Calu3 (cell line): ENCODE results near the gene GPR62. TPM values are rescaled to one million over a fixed set of nuclear protein-coding genes. Genes with fewer than 3 reads are reported as not detected.
"Not testable (repeated sequence)": the region's sequence is repeated elsewhere in the genome, so short reads cannot be mapped to it uniquely, and the experiment has no call there.

Experiments
- BruUV-seq: library from RNA; stranded (reverse); fragments of 400-500 nt; replicated peaks from 2 replicates; lab custom pipeline; 2021; lab: Mats Ljungman, UMichigan
- CTCF ChIA-PET: fragments of 300-600 bp; sonication (Branson Sonifier 250); formaldehyde crosslinking; loops from one replicate; lab custom pipeline; 2022; ENCODE audit warnings: antibody characterized with exemption; lab: Charles Lee
- DNase-seq: peaks from one replicate; pipeline ENCODE4 v3.0.0; 2022
- H3K27ac Mint-ChIP-seq: one replicate; pipeline ENCODE4 v1.8.0; 2022; ENCODE audit warnings: mixed read lengths; ENCODE audit not compliant: unreplicated experiment
- H3K27me3 Mint-ChIP-seq: one replicate; pipeline ENCODE4 v1.8.0; 2022; ENCODE audit warnings: mixed read lengths; ENCODE audit not compliant: unreplicated experiment
- H3K36me3 Mint-ChIP-seq: one replicate; pipeline ENCODE4 v1.8.0; 2022; ENCODE audit warnings: mild to moderate bottlenecking, moderate library complexity, mixed read lengths; ENCODE audit not compliant: insufficient read depth, unreplicated experiment
- H3K4me1 Mint-ChIP-seq: one replicate; pipeline ENCODE4 v1.8.0; 2022; ENCODE audit warnings: mild to moderate bottlenecking, low read depth, mixed read lengths; ENCODE audit not compliant: unreplicated experiment
- H3K4me3 Mint-ChIP-seq: one replicate; pipeline ENCODE4 v1.8.0; 2022; ENCODE audit warnings: mild to moderate bottlenecking, low read depth, moderate library complexity, mixed read lengths; ENCODE audit not compliant: unreplicated experiment
- H3K9me3 Mint-ChIP-seq: one replicate; pipeline ENCODE4 v1.8.0; 2022; ENCODE audit warnings: low read depth, mixed read lengths; ENCODE audit not compliant: unreplicated experiment
- intact Hi-C: fragments of 100-400 bp; cut with micrococcal nuclease; formaldehyde crosslinking; loops from one replicate; pipeline ENCODE4 v1.10.0; 2022; ENCODE audit not compliant: unreplicated experiment
- total RNA-seq: library from RNA; stranded (reverse); gene quantifications from 2 replicates; pipeline ENCODE4 v1.2.3, GENCODE V29; 2022
- TF ChIP-seq, protein P1 (sequence below): fragments of 200-600 bp; IDR thresholded peaks from one replicate; pipeline ENCODE4 v1.8.0; 2022; ENCODE audit warnings: antibody characterized with exemption; ENCODE audit not compliant: unreplicated experiment

The GPR62 gene
- total RNA-seq, 1 experiment from 2014 or later, result not detected

DNA sequence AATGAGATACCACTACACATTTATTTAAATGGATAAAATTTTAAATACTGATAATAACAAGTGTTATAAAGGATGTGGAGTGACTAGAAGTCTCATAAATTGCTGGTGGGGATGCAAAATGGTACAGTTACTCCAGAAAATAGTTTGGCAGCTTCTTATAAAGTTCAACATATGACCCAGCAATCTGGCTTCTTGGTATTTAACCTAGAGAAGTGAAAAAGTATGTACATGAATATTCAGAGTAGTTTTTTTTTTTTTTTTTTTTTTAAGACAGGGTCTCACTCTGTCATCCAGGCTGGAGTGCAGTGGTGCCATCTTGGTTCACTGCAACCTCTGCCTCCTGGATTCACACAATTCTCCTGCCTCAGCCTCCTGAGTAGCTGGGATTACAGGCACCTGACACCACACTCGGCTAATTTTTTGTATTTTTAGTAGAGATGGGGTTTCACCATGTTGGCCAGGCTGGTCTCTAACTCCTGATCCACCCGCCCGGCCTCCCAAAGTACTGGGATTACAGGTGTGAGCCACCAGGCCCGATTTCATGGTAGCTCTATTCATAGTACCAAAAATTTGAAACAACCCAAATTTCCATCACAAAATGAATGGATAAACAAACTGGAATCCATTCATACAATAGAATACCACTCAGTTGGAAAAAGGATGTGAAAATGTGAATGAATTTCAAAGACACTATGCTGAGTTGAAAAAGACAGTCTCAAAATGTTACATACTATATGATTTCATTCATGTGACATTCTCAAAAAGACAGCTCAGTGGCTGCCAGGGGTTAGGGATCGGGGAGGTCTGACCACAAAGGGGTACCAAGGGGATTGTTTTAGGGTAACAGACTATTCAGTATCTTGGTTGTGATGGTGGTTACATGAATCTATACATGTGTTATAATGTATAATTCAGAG is 27.9 kb upstream of the GPR62 start:
- H3K4me1 Mint-ChIP-seq, result no peaks in the 10 kb centered on the region
- no peaks in the 10 kb centered on the region for H3K27me3 Mint-ChIP-seq
- CTCF ChIA-PET, result no interaction called here
- intact Hi-C loops, result no loop called here
- DNase-seq, result no peak
- peaks cover 6% of the 10 kb centered on the region for H3K36me3 Mint-ChIP-seq
- TF ChIP-seq, protein P1, sequence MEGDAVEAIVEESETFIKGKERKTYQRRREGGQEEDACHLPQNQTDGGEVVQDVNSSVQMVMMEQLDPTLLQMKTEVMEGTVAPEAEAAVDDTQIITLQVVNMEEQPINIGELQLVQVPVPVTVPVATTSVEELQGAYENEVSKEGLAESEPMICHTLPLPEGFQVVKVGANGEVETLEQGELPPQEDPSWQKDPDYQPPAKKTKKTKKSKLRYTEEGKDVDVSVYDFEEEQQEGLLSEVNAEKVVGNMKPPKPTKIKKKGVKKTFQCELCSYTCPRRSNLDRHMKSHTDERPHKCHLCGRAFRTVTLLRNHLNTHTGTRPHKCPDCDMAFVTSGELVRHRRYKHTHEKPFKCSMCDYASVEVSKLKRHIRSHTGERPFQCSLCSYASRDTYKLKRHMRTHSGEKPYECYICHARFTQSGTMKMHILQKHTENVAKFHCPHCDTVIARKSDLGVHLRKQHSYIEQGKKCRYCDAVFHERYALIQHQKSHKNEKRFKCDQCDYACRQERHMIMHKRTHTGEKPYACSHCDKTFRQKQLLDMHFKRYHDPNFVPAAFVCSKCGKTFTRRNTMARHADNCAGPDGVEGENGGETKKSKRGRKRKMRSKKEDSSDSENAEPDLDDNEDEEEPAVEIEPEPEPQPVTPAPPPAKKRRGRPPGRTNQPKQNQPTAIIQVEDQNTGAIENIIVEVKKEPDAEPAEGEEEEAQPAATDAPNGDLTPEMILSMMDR, result no peak
- no TSS peak for BruUV-seq
- no peak overlapping the region for H3K4me3 Mint-ChIP-seq
- H3K27ac Mint-ChIP-seq, result no peak overlapping the region
- no peaks in the 10 kb centered on the region for H3K9me3 Mint-ChIP-seq

DNA sequence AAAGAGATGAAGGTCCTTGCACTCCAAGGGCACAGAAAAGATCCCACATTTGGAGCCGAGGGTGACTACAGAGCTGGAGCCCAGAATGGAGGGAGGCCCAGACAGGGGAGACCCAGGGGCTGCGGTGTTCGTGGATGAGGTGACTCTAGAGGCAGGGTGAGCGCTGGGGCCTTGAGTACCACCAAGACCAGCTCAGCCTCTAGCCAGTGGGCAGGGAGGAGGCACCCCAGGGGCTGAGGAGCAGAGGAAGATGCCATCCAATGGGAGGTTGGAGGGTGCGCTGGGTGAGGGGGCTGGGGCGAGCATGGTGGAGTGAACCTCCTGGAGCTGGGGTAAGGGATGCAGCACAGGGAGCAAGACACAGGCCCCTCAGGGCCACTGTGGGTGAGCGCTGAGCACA is 26.7 kb upstream of the GPR62 start:
- CTCF ChIA-PET, result no interaction called here
- no peaks in the 10 kb centered on the region for H3K9me3 Mint-ChIP-seq
- H3K4me1 Mint-ChIP-seq, result no peaks in the 10 kb centered on the region
- peaks cover 11% of the 10 kb centered on the region for H3K36me3 Mint-ChIP-seq
- no peak overlapping the region for H3K27ac Mint-ChIP-seq
- intact Hi-C loops, result no loop called here
- no peak for DNase-seq
- no peak overlapping the region for H3K4me3 Mint-ChIP-seq
- BruUV-seq, result no TSS peak
- TF ChIP-seq, protein P1, result no peak
- H3K27me3 Mint-ChIP-seq, result no peaks in the 10 kb centered on the region

DNA sequence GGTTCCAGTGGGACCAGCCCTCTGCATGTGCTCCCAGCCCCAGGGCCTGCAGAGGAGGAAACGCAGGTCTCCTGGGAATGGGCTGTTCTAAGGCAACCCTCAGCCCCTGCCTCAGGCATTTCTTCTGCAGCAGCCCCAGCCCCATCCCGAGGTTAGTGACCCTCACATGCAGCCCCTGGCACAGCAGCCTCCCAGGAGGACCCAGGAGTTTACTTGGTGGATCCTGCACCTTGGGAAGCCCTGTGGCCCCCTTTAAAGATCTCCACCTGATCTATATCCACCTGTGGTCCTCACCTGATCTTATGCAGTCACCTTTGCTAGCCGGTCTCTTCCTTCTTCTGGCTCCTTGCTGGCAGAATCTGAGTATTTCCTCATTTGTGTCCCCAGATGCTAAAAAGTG is 26.2 kb upstream of the GPR62 start:
- intact Hi-C loops, CTCF ChIA-PET, DNase-seq, H3K27ac Mint-ChIP-seq, H3K4me3 Mint-ChIP-seq, BruUV-seq, H3K9me3 Mint-ChIP-seq, H3K27me3 Mint-ChIP-seq, H3K4me1 Mint-ChIP-seq: not testable (repeated sequence)
- H3K36me3 Mint-ChIP-seq, result peaks cover 14% of the 10 kb centered on the region

DNA sequence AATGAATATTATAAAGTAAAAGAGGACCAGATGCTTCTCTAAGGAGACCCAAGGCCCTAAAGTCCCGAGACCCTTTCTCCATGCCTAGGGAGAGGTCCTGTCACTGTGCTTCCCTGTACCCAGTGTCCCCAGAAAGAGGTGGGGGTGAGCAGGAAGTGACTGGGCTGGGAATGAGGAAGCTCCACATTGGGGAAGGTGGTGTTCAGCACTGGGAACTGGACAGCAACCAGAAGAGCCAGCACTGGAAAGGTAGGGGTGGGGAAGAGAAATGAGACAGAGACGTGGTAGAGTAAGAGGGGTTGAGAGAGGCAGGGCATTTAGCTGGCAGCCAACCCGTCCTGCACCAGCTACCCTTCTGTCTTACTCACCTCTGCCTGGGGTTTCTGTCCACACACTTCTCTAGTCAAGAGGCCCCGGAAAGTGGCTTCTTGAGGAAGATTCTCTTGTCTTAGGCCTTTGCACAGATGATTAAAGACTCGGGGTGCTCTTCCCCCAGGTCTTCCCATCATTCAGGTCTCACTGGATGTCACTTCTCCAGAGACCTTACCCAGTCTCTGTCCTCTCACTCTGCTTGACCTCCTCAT is 25.7 kb upstream of the GPR62 start:
- CTCF ChIA-PET, result no interaction called here
- no peak for DNase-seq
- Mint-ChIP-seq H3K4me1 (no peaks in the 10 kb centered on the region), H3K27ac (no peak overlapping the region), H3K9me3 (no peaks in the 10 kb centered on the region), H3K36me3 (peaks cover 14% of the 10 kb centered on the region), H3K4me3 (no peak overlapping the region), H3K27me3 (no peaks in the 10 kb centered on the region)
- intact Hi-C loops, result no loop called here
- TF ChIP-seq, protein P1, result no peak
- BruUV-seq, result no TSS peak
